ENCODE data around the gene GARIN5B. TPM values are rescaled to one million over a fixed set of nuclear protein-coding genes. Genes with fewer than 3 reads are reported as not detected.

GARIN5B gene
- total and polyA plus RNA-seq, 2 experiments from 2014 or later: not detected

DNA sequence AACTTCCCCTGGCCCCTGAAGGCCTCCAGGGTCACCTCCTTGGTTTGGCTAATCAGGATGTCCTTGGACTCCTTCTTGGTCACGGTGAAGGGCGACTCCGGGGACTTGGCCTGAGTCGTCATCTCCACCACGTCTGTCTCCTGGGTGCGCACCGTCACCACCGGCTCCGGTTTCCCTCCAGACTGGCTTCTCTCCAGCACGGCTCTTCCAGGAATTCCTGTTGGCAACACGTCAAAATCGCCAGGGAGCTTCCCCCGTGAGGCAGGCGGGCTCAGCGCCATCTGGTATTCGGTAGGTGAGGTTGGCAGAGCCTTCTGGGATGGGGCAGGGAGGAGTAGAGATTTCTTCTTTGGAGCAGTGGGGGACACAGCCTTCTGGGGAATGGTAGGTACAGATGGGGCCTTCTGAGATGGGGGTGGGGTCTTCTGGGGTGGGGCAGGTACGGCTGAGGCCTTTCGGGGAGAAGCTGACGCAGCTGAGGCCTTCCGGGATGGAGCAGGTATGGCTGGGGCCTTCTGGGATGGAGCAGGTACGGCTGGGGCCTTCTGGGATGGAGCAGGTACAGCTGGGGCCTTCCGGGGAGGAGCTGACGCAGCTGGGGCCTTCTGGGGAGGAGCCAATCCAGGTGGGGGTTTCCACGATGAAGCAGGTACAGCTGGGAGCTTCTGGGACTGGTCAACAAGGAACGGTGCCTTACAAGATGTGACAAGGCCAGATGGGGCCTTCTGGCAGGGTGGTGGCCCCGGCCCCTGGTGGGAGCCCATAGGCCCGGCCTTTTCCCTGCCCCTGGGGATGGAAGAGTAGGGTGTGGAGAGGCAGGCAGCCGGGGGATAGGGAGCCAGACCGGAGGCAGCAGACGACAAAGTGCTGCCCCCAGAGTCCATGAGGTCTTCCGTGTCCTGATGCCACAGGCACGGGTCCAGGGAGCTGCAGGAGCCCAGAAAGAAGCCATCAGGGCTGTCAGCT lies 3.8 kb downstream of the GARIN5B start:
- Histone ChIP-seq H3K4me3 (no peak overlapping the region), H4K20me1 (ENCODE audit: insufficient read depth) (no peaks in the 10 kb centered on the region), H3K79me2 (ENCODE audit: insufficient read depth) (no peaks in the 10 kb centered on the region), H3F3A (ENCODE audit: insufficient read depth) (peaks cover 6% of the 10 kb centered on the region), H3K9me2 (ENCODE audit: insufficient read depth) (no peaks in the 10 kb centered on the region), H3K9ac (no peak overlapping the region), H3K4me1 (ENCODE audit: insufficient read depth) (no peaks in the 10 kb centered on the region), H3K36me3 (ENCODE audit: low read depth) (no peaks in the 10 kb centered on the region), H2AFZ (no peak overlapping the region), H3K9me3 (ENCODE audit: low read depth) (no peaks in the 10 kb centered on the region), H3K4me2 (ENCODE audit: unreplicated experiment) (no peak overlapping the region), H3K27ac (no peak overlapping the region), H3K27me3 (replicated peaks; ENCODE audit: insufficient read depth) (peaks cover 17% of the 10 kb centered on the region)
- no peak for DNase-seq
- TF ChIP-seq EZH2phosphoT487 (IDR thresholded peaks at IDR 0.05; ENCODE audit: insufficient read depth, low read depth) (no peak), EZH2 (IDR thresholded peaks at IDR 0.05; ENCODE audit: insufficient read depth, poor library complexity, severe bottlenecking) (no peak)
- in situ Hi-C loops (cut with MboI): no loop called here
- 67% methylated on average over 28 to 32 of the region's 32 CpGs for WGBS, 2 experiments (ENCODE audit: low coverage in 1 of 2, low lambda C conversion rate in 2 of 2, missing lambda C conversion rate in 2 of 2)

GRCh38 chr19:55358493-55358892 lies 4.6 kb downstream of the GARIN5B start:
- Histone ChIP-seq H3K27ac (no peak overlapping the region), H3K4me1 (ENCODE audit: insufficient read depth) (no peaks in the 10 kb centered on the region), H3K9me3 (ENCODE audit: low read depth) (no peaks in the 10 kb centered on the region), H3K4me3 (no peak overlapping the region), H3K27me3 (replicated peaks; ENCODE audit: insufficient read depth) (peaks cover 20% of the 10 kb centered on the region), H3K79me2 (ENCODE audit: insufficient read depth) (no peaks in the 10 kb centered on the region), H3K9ac (no peak overlapping the region), H2AFZ (no peak overlapping the region), H3K36me3 (ENCODE audit: low read depth) (no peaks in the 10 kb centered on the region), H4K20me1 (ENCODE audit: insufficient read depth) (no peaks in the 10 kb centered on the region), H3K4me2 (ENCODE audit: unreplicated experiment) (no peak overlapping the region), H3F3A (ENCODE audit: insufficient read depth) (no peaks in the 10 kb centered on the region), H3K9me2 (ENCODE audit: insufficient read depth) (no peaks in the 10 kb centered on the region)
- no peak for DNase-seq
- no peak for TF ChIP-seq EZH2 (IDR thresholded peaks at IDR 0.05; ENCODE audit: insufficient read depth, poor library complexity, severe bottlenecking)
- no peak for TF ChIP-seq EZH2phosphoT487 (IDR thresholded peaks at IDR 0.05; ENCODE audit: insufficient read depth, low read depth)
- WGBS, 2 experiments (ENCODE audit: low coverage in 1 of 2, low lambda C conversion rate in 2 of 2, missing lambda C conversion rate in 2 of 2): 85 to 86% methylated on average over 14 to 19 of the region's 19 CpGs
- in situ Hi-C loops (cut with MboI): no loop called here

- H3K27ac ChIP-seq: no peak overlapping the region
- no peak for DNase-seq
- H3K4me3 ChIP-seq: no peak overlapping the region
- H3K4me1 ChIP-seq (ENCODE audit: insufficient read depth): no peaks in the 10 kb centered on the region
- H3K79me2 ChIP-seq (ENCODE audit: insufficient read depth): no peaks in the 10 kb centered on the region
- no peaks in the 10 kb centered on the region for H3K36me3 ChIP-seq (ENCODE audit: low read depth)
- H3F3A ChIP-seq (ENCODE audit: insufficient read depth): no peaks in the 10 kb centered on the region
- no peaks in the 10 kb centered on the region for H3K9me3 ChIP-seq (ENCODE audit: low read depth)
- no peak overlapping the region for H3K4me2 ChIP-seq (ENCODE audit: unreplicated experiment)
- peaks cover 40% of the 10 kb centered on the region for H3K27me3 ChIP-seq (replicated peaks; ENCODE audit: insufficient read depth)
- no peak overlapping the region for H3K9ac ChIP-seq
- 17 to 20% methylated on average over 12 to 13 of the region's 13 CpGs for WGBS, 2 experiments (ENCODE audit: low coverage in 1 of 2, low lambda C conversion rate in 2 of 2, missing lambda C conversion rate in 2 of 2)
- H4K20me1 ChIP-seq (ENCODE audit: insufficient read depth): no peaks in the 10 kb centered on the region
- H2AFZ ChIP-seq: no peak overlapping the region
- H3K9me2 ChIP-seq (ENCODE audit: insufficient read depth): no peaks in the 10 kb centered on the region
- in situ Hi-C loops (cut with MboI): no loop called here
- TF ChIP-seq EZH2phosphoT487 (IDR thresholded peaks at IDR 0.05; ENCODE audit: insufficient read depth, low read depth): no peak
- peak; percentile 12 for TF ChIP-seq EZH2 (IDR thresholded peaks at IDR 0.05; ENCODE audit: insufficient read depth, poor library complexity, severe bottlenecking)
Measured at GRCh38 chr19:55355213-55355821, 7.7 kb downstream of the GARIN5B start.

DNA sequence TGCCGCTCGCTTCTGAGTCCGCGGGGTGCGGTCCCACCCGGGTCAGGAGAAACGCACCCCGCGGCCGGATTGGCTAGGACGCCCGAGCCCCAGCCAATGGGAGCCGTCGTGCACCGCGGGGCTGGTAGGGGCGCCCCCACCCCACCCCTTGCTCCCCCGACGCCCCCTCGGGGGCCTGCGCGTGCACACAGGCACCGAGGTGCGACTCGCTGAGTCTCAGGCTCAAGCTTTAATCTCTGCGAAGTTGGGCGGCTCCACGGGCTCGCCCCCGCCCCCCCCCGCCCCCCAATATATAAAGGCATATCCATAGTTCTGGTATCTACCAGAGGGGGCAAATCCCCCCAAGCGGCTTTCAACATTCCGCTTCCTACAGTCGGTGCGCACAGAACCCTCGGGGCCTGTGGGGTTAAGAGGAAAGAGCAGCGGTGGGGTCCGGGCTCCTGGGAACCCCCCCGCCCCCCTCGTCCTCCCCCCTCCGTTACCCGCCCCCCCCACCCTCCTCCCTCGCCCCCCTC lies 8.3 kb downstream of the GARIN5B start, which contains the start of gene COX6B2:
Gene COX6B2, minus strand, starts transcription at position 22 of the 515 bp plus-strand sequence. CDS start 198 bp downstream, outside the sequence.
- Histone ChIP-seq H3K27ac (no peak within 1 kb of the TSS), H3K9ac (peak within 1 kb of the TSS; percentile 20; the same call in 1 of the 2 replicates)
- no peak for TF ChIP-seq EZH2 (IDR thresholded peaks at IDR 0.05; ENCODE audit: insufficient read depth, poor library complexity, severe bottlenecking)
- TF ChIP-seq EZH2phosphoT487 (IDR thresholded peaks at IDR 0.05; ENCODE audit: insufficient read depth, low read depth): no peak

More for the DNA sequence above, 8.3 kb downstream of the GARIN5B start, which contains the start of gene COX6B2:
- Histone ChIP-seq H3K4me1 (ENCODE audit: insufficient read depth) (no peaks in the 10 kb centered on the region), H3K9me3 (ENCODE audit: low read depth) (no peaks in the 10 kb centered on the region), H3F3A (ENCODE audit: insufficient read depth) (no peaks in the 10 kb centered on the region), H3K27me3 (replicated peaks; ENCODE audit: insufficient read depth) (peaks cover 40% of the 10 kb centered on the region), H3K9me2 (ENCODE audit: insufficient read depth) (no peaks in the 10 kb centered on the region), H4K20me1 (ENCODE audit: insufficient read depth) (no peaks in the 10 kb centered on the region), H3K79me2 (ENCODE audit: insufficient read depth) (no peaks in the 10 kb centered on the region), H2AFZ (peak within 1 kb of the TSS; percentile 54), H3K4me2 (ENCODE audit: unreplicated experiment) (peak within 1 kb of the TSS; percentile 75), H3K4me3 (peak within 1 kb of the TSS; percentile 67), H3K36me3 (ENCODE audit: low read depth) (no peaks in the 10 kb centered on the region)
- DNase-seq: no peak
- in situ Hi-C loops (cut with MboI): no loop called here
- WGBS, 2 experiments (ENCODE audit: low coverage in 1 of 2, low lambda C conversion rate in 2 of 2, missing lambda C conversion rate in 2 of 2): 0 to 3% methylated on average over 14 to 37 of the region's 43 CpGs
